OCI-LY3 (cell line): ENCODE measurements around the gene NACC1.
"Not testable (repeated sequence)": the region's sequence is repeated elsewhere in the genome, so short reads cannot be mapped to it uniquely, and the experiment has no call there.

Experiments used
- H2AFZ ChIP-seq: fragments of 200-600, 300-600 bp; shearing (Covaris generic); 2 replicates; pipeline ENCODE4 v1.6.0; 2014; ENCODE audit warnings: antibody characterized with exemption, low read depth, low read length
- H3K27ac ChIP-seq: fragments of 200-600, 300-600 bp; sonication (generic); 2 replicates; pipeline ENCODE4 v1.5.1; 2014; ENCODE audit warnings: mild to moderate bottlenecking, low read length, moderate library complexity, mixed read lengths
- H3K27me3 ChIP-seq: fragments of 200-600, 300-600 bp; sonication (generic); 2 replicates; pipeline ENCODE4 v1.6.1; 2014; ENCODE audit warnings: low read depth, low read length, mixed read lengths
- H3K36me3 ChIP-seq: fragments of 200-600, 300-600 bp; sonication (generic); replicated peaks from 2 replicates; pipeline ENCODE3; 2014; ENCODE audit warnings: low read depth, low read length, mixed read lengths
- H3K4me1 ChIP-seq: fragments of 300-600, 200-600 bp; sonication (generic); 2 replicates; pipeline ENCODE4 v1.6.1; 2014; ENCODE audit warnings: low read length, mixed read lengths
- H3K4me2 ChIP-seq: fragments of 200-600, 300-600 bp; sonication (generic); 2 replicates; pipeline ENCODE4 v1.6.1; 2014; ENCODE audit warnings: low read length, mixed read lengths
- H3K4me3 ChIP-seq: fragments of 300-600, 200-600 bp; sonication (generic); 2 replicates; pipeline ENCODE4 v1.5.1; 2014; ENCODE audit warnings: antibody characterized with exemption, mild to moderate bottlenecking, low read length, moderate library complexity
- H3K79me2 ChIP-seq: fragments of 300-600, 200-600 bp; shearing (Covaris generic); 2 replicates; pipeline ENCODE4 v1.6.1; 2014; ENCODE audit warnings: mild to moderate bottlenecking, low read length, mixed read lengths
- H3K9ac ChIP-seq: fragments of 300-600, 200-600 bp; shearing (Covaris generic); 2 replicates; pipeline ENCODE4 v1.6.0; 2014; ENCODE audit warnings: mild to moderate bottlenecking, low read length, moderate library complexity
- H3K9me3 ChIP-seq: fragments of 200-600, 300-600 bp; shearing (Covaris generic); 2 replicates; pipeline ENCODE4 v1.6.1; 2014; ENCODE audit warnings: low read length, mixed read lengths; ENCODE audit not compliant: insufficient read depth
- H4K20me1 ChIP-seq: fragments of 200-600, 300-600 bp; sonication (generic); 2 replicates; pipeline ENCODE4 v1.6.1; 2016; ENCODE audit warnings: low read length, mixed read lengths; ENCODE audit not compliant: insufficient read depth
- CTCF ChIP-seq: fragments of 200-600, 300-600 bp; sonication (generic); IDR thresholded peaks from 2 replicates; pipeline ENCODE4 v1.5.1; 2014; ENCODE audit warnings: antibody characterized with exemption, low read length, low read depth
- EZH2phosphoT487 ChIP-seq: fragments of 200-600 bp; shearing (Covaris generic); IDR thresholded peaks from 2 replicates; pipeline ENCODE4 v1.6.1; 2018; ENCODE audit warnings: antibody characterized with exemption, mixed run types, low read depth

NACC1 gene

GRCh38 chr19:13181747-13182388 is 63.8 kb downstream of the NACC1 start:
- Histone ChIP-seq H3K4me1 (no peaks in the 10 kb centered on the region), H3K4me2 (no peak overlapping the region), H2AFZ (no peak overlapping the region; the same call in 1 of the 2 replicates), H3K27me3 (no peaks in the 10 kb centered on the region), H3K36me3 (no peaks in the 10 kb centered on the region), H3K4me3 (no peak overlapping the region), H3K9ac (no peak overlapping the region), H3K79me2 (no peaks in the 10 kb centered on the region), H3K27ac (no peak overlapping the region), H3K9me3 (no peaks in the 10 kb centered on the region), H4K20me1 (no peaks in the 10 kb centered on the region)
- TF ChIP-seq CTCF (no peak), EZH2phosphoT487 (no peak)

GRCh38 chr19:13184926-13185325 is 66.9 kb downstream of the NACC1 start:
- H3K4me2 ChIP-seq, H2AFZ ChIP-seq, H4K20me1 ChIP-seq, H3K36me3 ChIP-seq, H3K27me3 ChIP-seq, H3K4me3 ChIP-seq, H3K9ac ChIP-seq, H3K79me2 ChIP-seq, H3K4me1 ChIP-seq, H3K27ac ChIP-seq, H3K9me3 ChIP-seq: not testable (repeated sequence)

GRCh38 chr19:13185763-13186657 is 67.9 kb downstream of the NACC1 start:
- H3K4me2 ChIP-seq, H3K4me1 ChIP-seq, H3K27ac ChIP-seq: not testable (repeated sequence)

GRCh38 chr19:13186688-13187087 is 68.6 kb downstream of the NACC1 start:
- H3K36me3 ChIP-seq, H3K9ac ChIP-seq, H4K20me1 ChIP-seq, H2AFZ ChIP-seq, H3K4me2 ChIP-seq, H3K79me2 ChIP-seq, H3K4me1 ChIP-seq, H3K27ac ChIP-seq, H3K9me3 ChIP-seq, H3K4me3 ChIP-seq, H3K27me3 ChIP-seq: not testable (repeated sequence)

More at GRCh38 chr19:13185763-13186657, 67.9 kb downstream of the NACC1 start:
- not testable (repeated sequence) for H3K9ac ChIP-seq, H3K27me3 ChIP-seq, H2AFZ ChIP-seq, H3K4me3 ChIP-seq, H4K20me1 ChIP-seq, H3K9me3 ChIP-seq, H3K36me3 ChIP-seq, H3K79me2 ChIP-seq

- H3K4me2 ChIP-seq, result no peak overlapping the region
- no peaks in the 10 kb centered on the region for H3K79me2 ChIP-seq
- H3K4me1 ChIP-seq, result no peaks in the 10 kb centered on the region; the same call in 1 of the 2 replicates
- no peak overlapping the region for H3K9ac ChIP-seq
- TF ChIP-seq CTCF (no peak), EZH2phosphoT487 (no peak)
- H3K27me3 ChIP-seq, result no peaks in the 10 kb centered on the region
- no peaks in the 10 kb centered on the region for H3K36me3 ChIP-seq
- H3K4me3 ChIP-seq, result no peak overlapping the region
- H4K20me1 ChIP-seq, result no peaks in the 10 kb centered on the region
- H3K27ac ChIP-seq, result no peak overlapping the region
- no peaks in the 10 kb centered on the region for H3K9me3 ChIP-seq
- H2AFZ ChIP-seq, result no peak overlapping the region
Measured at GRCh38 chr19:13187419-13187818, 69.4 kb downstream of the NACC1 start.
